Upper lobe of left lung (tissue), 4 donors: ENCODE measurements around the gene TSR1.

Source experiments
- POLR2A ChIP-seq, 4 donors: fragments of 450-650 bp; IDR thresholded peaks; one replicate each; pipeline ENCODE4 v1.5.1; 2016 to 2017; ENCODE audit warnings: antibody characterized with exemption in 4 of 4, mild to moderate bottlenecking in 2 of 4
- POLR2AphosphoS5 ChIP-seq, 2 donors: sonication (generic); formaldehyde crosslinking; IDR thresholded peaks; one replicate each; pipeline ENCODE4 v1.5.1; 2017; ENCODE audit warnings: antibody characterized with exemption in 2 of 2
- TF ChIP-seq, protein P1 (sequence below), 6 experiments: fragments of 450-650 bp in 4 of 6; fragments of 200-600 bp in 2 of 6; sonication (generic) in 2 of 6; IDR thresholded peaks; one replicate each; pipeline ENCODE4 v1.5.1; 2016 to 2019; ENCODE audit warnings: antibody characterized with exemption in 6 of 6

DNA sequence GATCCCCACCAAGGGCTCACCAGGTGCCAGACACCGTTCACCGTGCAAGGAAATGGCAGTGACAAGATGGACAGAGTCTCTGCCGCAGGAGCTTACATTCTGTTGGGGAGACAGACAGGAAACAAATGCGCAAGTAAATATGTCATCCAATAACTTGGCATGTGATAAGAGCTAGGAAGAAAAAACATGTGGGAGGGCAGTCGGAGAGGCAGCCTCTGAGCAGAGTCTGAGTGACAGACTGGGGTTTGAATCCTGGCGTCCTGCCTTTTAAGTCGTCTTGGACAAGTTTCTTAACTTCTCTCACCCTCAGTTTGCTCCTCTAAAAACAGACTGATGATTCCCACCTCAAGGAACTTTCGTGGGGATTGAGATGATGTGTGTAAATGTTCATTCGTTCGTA, 8.3 kb upstream of the TSR1 start:
- TF ChIP-seq POLR2A (IDR thresholded peaks at IDR 0.05) (no peak), POLR2AphosphoS5 (IDR thresholded peaks at IDR 0.05) (no peak)
- TF ChIP-seq, protein P1, sequence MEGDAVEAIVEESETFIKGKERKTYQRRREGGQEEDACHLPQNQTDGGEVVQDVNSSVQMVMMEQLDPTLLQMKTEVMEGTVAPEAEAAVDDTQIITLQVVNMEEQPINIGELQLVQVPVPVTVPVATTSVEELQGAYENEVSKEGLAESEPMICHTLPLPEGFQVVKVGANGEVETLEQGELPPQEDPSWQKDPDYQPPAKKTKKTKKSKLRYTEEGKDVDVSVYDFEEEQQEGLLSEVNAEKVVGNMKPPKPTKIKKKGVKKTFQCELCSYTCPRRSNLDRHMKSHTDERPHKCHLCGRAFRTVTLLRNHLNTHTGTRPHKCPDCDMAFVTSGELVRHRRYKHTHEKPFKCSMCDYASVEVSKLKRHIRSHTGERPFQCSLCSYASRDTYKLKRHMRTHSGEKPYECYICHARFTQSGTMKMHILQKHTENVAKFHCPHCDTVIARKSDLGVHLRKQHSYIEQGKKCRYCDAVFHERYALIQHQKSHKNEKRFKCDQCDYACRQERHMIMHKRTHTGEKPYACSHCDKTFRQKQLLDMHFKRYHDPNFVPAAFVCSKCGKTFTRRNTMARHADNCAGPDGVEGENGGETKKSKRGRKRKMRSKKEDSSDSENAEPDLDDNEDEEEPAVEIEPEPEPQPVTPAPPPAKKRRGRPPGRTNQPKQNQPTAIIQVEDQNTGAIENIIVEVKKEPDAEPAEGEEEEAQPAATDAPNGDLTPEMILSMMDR (IDR thresholded peaks at IDR 0.05): no peak
